ENCODE data around the gene ABHD17C. TPM values are rescaled to one million over a fixed set of nuclear protein-coding genes. Genes with fewer than 3 reads are reported as not detected.

The ABHD17C gene
- total and polyA plus RNA-seq, 2 of the 8 experiments (the other 6 are each of a cell fraction or from before 2014, with no cell fraction given), result 20.2 to 29.8 TPM

- H2BK120ac ChIP-seq (replicated peaks; ENCODE audit: low read depth, low read length), result no peak overlapping the region
- no peak for DNase-seq (ENCODE audit: low read depth in 1 of 2, low spot score in 2 of 2)
- H3K4ac ChIP-seq (replicated peaks; ENCODE audit: insufficient read length, low read depth, low read length), result no peak overlapping the region
- ChIA-PET POLR2A (ENCODE audit: partially characterized antibody) (interaction anchor here (0.9 kb wide), 1 partner anchor 9 kb away, joined by 4 read pairs; no protein-coding TSS in a partner anchor), CTCF (ENCODE audit: partially characterized antibody) (interaction anchor here (1.1 to 3.1 kb wide), 5 partner anchors 11 to 95 kb away, joined by 3 to 10 read pairs (median 4); partner anchors contain the start of gene CEMIP)
- no peaks in the 10 kb centered on the region for H3K79me2 ChIP-seq (ENCODE audit: control insufficient read depth in 1 of 2, insufficient read depth in 2 of 2, low read length in 2 of 2)
- H2BK5ac ChIP-seq (ENCODE audit: low read depth, low read length), result no peak overlapping the region
- H4K20me1 ChIP-seq (replicated peaks in 1 of 2; ENCODE audit: control insufficient read depth in 1 of 2, insufficient read depth in 2 of 2, low read length in 2 of 2), result no peaks in the 10 kb centered on the region
- H3K4me2 ChIP-seq (ENCODE audit: insufficient read depth in 1 of 2, low read depth in 2 of 2, low read length in 2 of 2), result no peak overlapping the region
- no peak overlapping the region for H2BK20ac ChIP-seq (ENCODE audit: low read length)
- no peak overlapping the region for H3K56ac ChIP-seq (replicated peaks; ENCODE audit: insufficient read length, low read depth, low read length)
- no peaks in the 10 kb centered on the region for H3K23me2 ChIP-seq (ENCODE audit: low read depth, low read length)
- no peak overlapping the region for H3K27ac ChIP-seq (ENCODE audit: low read depth, low read length)
- no peaks in the 10 kb centered on the region for H3K36me3 ChIP-seq (ENCODE audit: control insufficient read depth in 2 of 4, insufficient read depth in 4 of 4, low read length in 3 of 4)
- H3K9me3 ChIP-seq (ENCODE audit: insufficient read depth in 2 of 2, low read depth in 1 of 2, low read length in 1 of 2), result 0 out of 4 replicates have a peak, but pooled peaks cover 0 to 4% of the 10 kb centered on the region in 2 experiments
- H3K23ac ChIP-seq (ENCODE audit: insufficient read length), result no peak overlapping the region
- H2AFZ ChIP-seq (ENCODE audit: low read length), result no peak overlapping the region; the same call in 1 of the 2 replicates
- 0 out of 7 replicates have a peak, but pooled peaks cover 0 to 2% (median 0%) of the 10 kb centered on the region in 4 experiments for H3K27me3 ChIP-seq (replicated peaks in 1 of 4; ENCODE audit: control insufficient read depth in 3 of 4, extremely low read depth in 1 of 4, insufficient read depth in 3 of 4, low read length in 3 of 4)
- H2BK15ac ChIP-seq (ENCODE audit: low read length), result no peak overlapping the region
- no peaks in the 10 kb centered on the region for H3K4me1 ChIP-seq (replicated peaks in 1 of 4; ENCODE audit: control insufficient read depth in 3 of 4, insufficient read depth in 4 of 4, low read length in 3 of 4)
- no peak overlapping the region for H4K8ac ChIP-seq (ENCODE audit: extremely low read depth, insufficient read depth, low read length)
- no peak overlapping the region for H4K5ac ChIP-seq (ENCODE audit: insufficient read length, low read depth, low read length)
- no peak overlapping the region for H3K14ac ChIP-seq (ENCODE audit: insufficient read length)
- no peak for FAIRE-seq
- H3K18ac ChIP-seq (ENCODE audit: extremely low read depth, low read length), result no peak overlapping the region
- H2BK12ac ChIP-seq (ENCODE audit: low read depth, low read length), result no peak overlapping the region
- no peak overlapping the region for H3K4me3 ChIP-seq (ENCODE audit: extremely low read depth in 1 of 4, insufficient read depth in 2 of 4, low read depth in 3 of 4, low read length in 4 of 4)
- no peak overlapping the region for H2AK5ac ChIP-seq (ENCODE audit: low read depth, low read length)
- no peak overlapping the region for H3K9ac ChIP-seq (replicated peaks in 1 of 4; ENCODE audit: extremely low read depth in 1 of 4, low read depth in 3 of 4, low read length in 3 of 4)
- H3K79me1 ChIP-seq (ENCODE audit: low read depth, low read length), result no peaks in the 10 kb centered on the region
- no peak overlapping the region for H4K91ac ChIP-seq (replicated peaks; ENCODE audit: insufficient read length, low read length)
- TF ChIP-seq CTBP2 (IDR thresholded peaks at IDR 0.05; ENCODE audit: borderline replicate concordance, insufficient read depth, insufficient read length, low read length), result no peak
- TF ChIP-seq ZNF274 (IDR thresholded peaks at IDR 0.05; ENCODE audit: borderline replicate concordance, extremely low read depth, low read length), result no peak
- TF ChIP-seq RFX5 (IDR thresholded peaks at IDR 0.05; ENCODE audit: borderline replicate concordance, low read depth, low read length), result no peak
- TF ChIP-seq MAFK (IDR thresholded peaks at IDR 0.05; ENCODE audit: low read depth, low read length), result no peak
- TF ChIP-seq NRF1 (IDR thresholded peaks at IDR 0.05; ENCODE audit: low read depth, low read length), result no peak
- TF ChIP-seq ATF2 (IDR thresholded peaks at IDR 0.05; ENCODE audit: low read length), result no peak
- TF ChIP-seq SUZ12 (IDR thresholded peaks at IDR 0.05; ENCODE audit: low read length), result no peak
- TF ChIP-seq RNF2 (IDR thresholded peaks at IDR 0.05; ENCODE audit: borderline replicate concordance, low read depth, low read length, missing control alignments, poor library complexity, severe bottlenecking), result no peak
- TF ChIP-seq SP1 (IDR thresholded peaks at IDR 0.05; ENCODE audit: low read depth, low read length), result no peak
- no peak for TF ChIP-seq RXRA (IDR thresholded peaks at IDR 0.05; ENCODE audit: insufficient read depth, low read depth, low read length)
- TF ChIP-seq POLR2AphosphoS5 (IDR thresholded peaks at IDR 0.05; ENCODE audit: low read depth, low read length), result no peak
- TF ChIP-seq NANOG (IDR thresholded peaks at IDR 0.05; ENCODE audit: insufficient read depth, low read depth, low read length, poor library complexity, severe bottlenecking), result no peak
- TF ChIP-seq CHD2 (IDR thresholded peaks at IDR 0.05; ENCODE audit: low read length), result no peak
Observed at GRCh38 chr15:80684697-80685096, 10.4 kb upstream of the ABHD17C start.

Measured in H1 (cell line).